ENCODE results near the gene IL4. TPM values are rescaled to one million over a fixed set of nuclear protein-coding genes. Genes with fewer than 3 reads are reported as not detected.

IL4 gene
- total RNA-seq, 3 donors from 2014 or later (not counting 1 experiment from before 2014, with no cell fraction given): 8.1 TPM; not detected in 2

GRCh38 chr5:132667761-132668705 lies 5.8 kb upstream of the IL4 start:
- H3K9me3 Mint-ChIP-seq: no peaks in the 10 kb centered on the region
- no peaks in the 10 kb centered on the region for H3K9me3 ChIP-seq (ENCODE audit: control insufficient read depth, insufficient read depth, low read length)
- no peak overlapping the region for H3K27ac ChIP-seq (ENCODE audit: low read length)
- no peak overlapping the region for H3K4me3 ChIP-seq (ENCODE audit: low read length)
- no peak overlapping the region for H3K27ac Mint-ChIP-seq
- no peak overlapping the region for H3K4me3 Mint-ChIP-seq
- no peak for ATAC-seq
- peaks cover 0 to 10% of the 10 kb centered on the region in 2 donors for H3K4me1 Mint-ChIP-seq
- intact Hi-C loops (cut with micrococcal nuclease): no loop called here
- H3K27me3 Mint-ChIP-seq (ENCODE audit: low read depth in 2 of 2): peaks cover 0 to 4% of the 10 kb centered on the region in 2 donors
- DNase-seq: no peak
- 93% methylated on average over 22 of the region's 22 CpGs for WGBS (ENCODE audit: insufficient coverage)
- no peak for TF ChIP-seq CTCF (IDR thresholded peaks at IDR 0.05)
- no peaks in the 10 kb centered on the region for H3K36me3 Mint-ChIP-seq
- no peaks in the 10 kb centered on the region for H3K36me3 ChIP-seq (ENCODE audit: control insufficient read depth, insufficient read depth, low read length)
- H3K4me1 ChIP-seq (ENCODE audit: control insufficient read depth, insufficient read depth, low read length): peaks cover 19% of the 10 kb centered on the region
- H3K27me3 ChIP-seq (ENCODE audit: control insufficient read depth, insufficient read depth, low read length): no peaks in the 10 kb centered on the region

DNA sequence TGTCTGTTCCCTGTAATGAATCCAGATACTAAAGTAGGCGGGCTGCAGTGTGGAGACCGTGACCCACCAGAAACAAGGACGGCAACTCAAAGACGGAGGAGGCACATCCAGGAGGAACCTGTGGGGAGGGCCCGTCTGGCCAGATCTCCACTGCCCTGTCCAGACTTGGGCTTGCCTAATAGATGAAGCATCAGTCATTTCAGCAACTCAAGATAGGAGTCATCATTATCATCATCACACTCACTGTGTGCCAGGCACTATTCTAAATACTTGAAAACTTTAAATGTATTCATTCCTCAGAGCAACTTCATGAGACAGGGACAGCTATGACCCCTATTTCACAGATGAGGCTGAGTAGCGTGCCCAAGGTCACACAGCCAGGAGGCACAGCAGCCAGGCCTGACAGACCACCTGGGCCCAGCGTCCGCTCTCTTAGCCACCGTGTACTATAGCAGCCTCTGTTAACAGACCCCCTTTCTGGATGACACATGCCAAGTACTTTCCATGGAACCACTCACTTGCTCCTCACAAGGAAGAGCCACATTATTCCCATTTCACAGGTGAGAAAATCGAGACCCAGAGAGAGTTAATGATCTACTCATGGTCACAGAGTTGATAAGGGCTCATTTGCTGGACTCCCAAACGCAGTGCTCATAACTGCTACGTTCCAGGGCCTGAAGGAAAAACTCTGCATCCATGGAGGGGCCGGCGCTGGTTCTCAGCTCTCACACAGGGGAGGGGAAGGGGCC lies 4.9 kb upstream of the IL4 start:
- no peak for ATAC-seq
- H3K4me3 ChIP-seq (ENCODE audit: low read length): no peak overlapping the region
- peaks cover 0 to 4% of the 10 kb centered on the region in 2 donors for H3K4me1 Mint-ChIP-seq
- peaks cover 11% of the 10 kb centered on the region for H3K4me1 ChIP-seq (ENCODE audit: control insufficient read depth, insufficient read depth, low read length)
- no peaks in the 10 kb centered on the region for H3K27me3 ChIP-seq (ENCODE audit: control insufficient read depth, insufficient read depth, low read length)
- WGBS (ENCODE audit: insufficient coverage): 91% methylated on average over 14 of the region's 14 CpGs
- peaks cover 0 to 4% of the 10 kb centered on the region in 2 donors for H3K27me3 Mint-ChIP-seq (ENCODE audit: low read depth in 2 of 2)
- no peak overlapping the region for H3K27ac Mint-ChIP-seq
- intact Hi-C loops (cut with micrococcal nuclease): no loop called here
- DNase-seq: no peak
- no peak overlapping the region for H3K4me3 Mint-ChIP-seq
- H3K9me3 Mint-ChIP-seq: no peaks in the 10 kb centered on the region
- no peaks in the 10 kb centered on the region for H3K36me3 Mint-ChIP-seq
- H3K27ac ChIP-seq (ENCODE audit: low read length): no peak overlapping the region
- TF ChIP-seq CTCF (IDR thresholded peaks at IDR 0.05): no peak
- no peaks in the 10 kb centered on the region for H3K9me3 ChIP-seq (ENCODE audit: control insufficient read depth, insufficient read depth, low read length)
- no peaks in the 10 kb centered on the region for H3K36me3 ChIP-seq (ENCODE audit: control insufficient read depth, insufficient read depth, low read length)

DNA sequence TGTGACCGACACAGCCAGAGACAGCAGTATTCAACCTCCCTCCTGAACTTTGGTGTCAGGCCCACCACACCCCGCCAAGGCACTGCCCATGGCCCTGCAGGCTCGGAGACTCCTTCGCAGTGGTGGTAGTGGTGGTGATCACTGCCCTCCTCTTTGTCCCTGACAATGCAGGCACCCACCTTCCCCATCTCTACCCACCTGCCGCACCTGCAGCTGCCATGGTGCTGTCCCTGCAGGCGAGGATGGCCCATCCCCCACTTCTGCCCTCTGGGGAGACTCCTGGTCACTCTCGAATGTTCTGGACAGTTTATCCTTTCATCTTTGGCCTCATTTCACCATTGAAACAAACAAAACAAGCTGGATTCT lies 4.4 kb upstream of the IL4 start:
- no peaks in the 10 kb centered on the region for H3K4me1 Mint-ChIP-seq
- Histone ChIP-seq H3K4me1 (ENCODE audit: control insufficient read depth, insufficient read depth, low read length) (peaks cover 5% of the 10 kb centered on the region), H3K9me3 (ENCODE audit: control insufficient read depth, insufficient read depth, low read length) (no peaks in the 10 kb centered on the region), H3K36me3 (ENCODE audit: control insufficient read depth, insufficient read depth, low read length) (no peaks in the 10 kb centered on the region), H3K27me3 (ENCODE audit: control insufficient read depth, insufficient read depth, low read length) (no peaks in the 10 kb centered on the region), H3K27ac (ENCODE audit: low read length) (no peak overlapping the region), H3K4me3 (ENCODE audit: low read length) (no peak overlapping the region)
- H3K4me3 Mint-ChIP-seq: no peak overlapping the region
- 95% methylated on average over 6 of the region's 7 CpGs for whole genome bisulfite sequencing (ENCODE audit: insufficient coverage)
- no peak for TF ChIP-seq CTCF (IDR thresholded peaks at IDR 0.05)
- DNase-seq: no peak
- intact Hi-C loops (cut with micrococcal nuclease): no loop called here
- no peaks in the 10 kb centered on the region for H3K36me3 Mint-ChIP-seq
- no peak for ATAC-seq
- peaks cover 0 to 4% of the 10 kb centered on the region in 2 donors for H3K27me3 Mint-ChIP-seq (ENCODE audit: low read depth in 2 of 2)
- H3K9me3 Mint-ChIP-seq: no peaks in the 10 kb centered on the region
- H3K27ac Mint-ChIP-seq: no peak overlapping the region
